GM10266 (cell line): Measurements from ENCODE around the gene MRGPRD.

Experiments used
- DNase-seq: peaks from one replicate; pipeline ENCODE4 v3.0.0; 2012; ENCODE audit errors: extremely low spot score
- TF ChIP-seq, protein P1 (sequence below): IDR thresholded peaks from 2 replicates; pipeline ENCODE4 v1.5.1; 2012; ENCODE audit warnings: mild to moderate bottlenecking, low read depth; ENCODE audit not compliant: control insufficient read depth, insufficient read depth; ENCODE audit errors: missing control alignments

Gene MRGPRD

DNA sequence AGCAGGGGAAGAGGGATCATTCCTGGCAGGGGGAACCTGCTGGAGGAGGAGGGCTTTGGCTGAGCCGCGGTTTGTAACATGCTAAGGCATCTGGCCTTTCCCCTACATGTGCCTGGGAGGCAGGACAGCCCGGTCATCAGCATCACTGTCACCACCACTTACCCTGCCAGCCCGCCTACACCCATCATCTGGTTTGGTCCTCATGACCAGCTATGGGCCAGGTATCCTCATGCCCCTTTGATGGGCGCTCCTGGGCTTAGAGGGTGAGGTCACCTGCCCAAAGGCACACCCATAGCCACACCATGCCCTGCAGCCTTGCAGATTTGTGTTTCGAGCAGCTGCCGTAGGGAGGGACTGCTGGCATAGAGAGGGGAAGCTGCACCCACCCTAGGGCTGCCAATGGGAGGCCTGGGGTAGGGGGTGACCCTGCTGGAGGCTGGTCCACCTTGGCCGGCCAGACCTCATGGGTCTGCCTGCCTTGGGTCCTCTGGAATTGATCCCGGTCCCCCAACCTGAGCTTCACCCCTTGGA, 29.6 kb upstream of the MRGPRD start:
- DNase-seq, result no peak
- TF ChIP-seq, protein P1, sequence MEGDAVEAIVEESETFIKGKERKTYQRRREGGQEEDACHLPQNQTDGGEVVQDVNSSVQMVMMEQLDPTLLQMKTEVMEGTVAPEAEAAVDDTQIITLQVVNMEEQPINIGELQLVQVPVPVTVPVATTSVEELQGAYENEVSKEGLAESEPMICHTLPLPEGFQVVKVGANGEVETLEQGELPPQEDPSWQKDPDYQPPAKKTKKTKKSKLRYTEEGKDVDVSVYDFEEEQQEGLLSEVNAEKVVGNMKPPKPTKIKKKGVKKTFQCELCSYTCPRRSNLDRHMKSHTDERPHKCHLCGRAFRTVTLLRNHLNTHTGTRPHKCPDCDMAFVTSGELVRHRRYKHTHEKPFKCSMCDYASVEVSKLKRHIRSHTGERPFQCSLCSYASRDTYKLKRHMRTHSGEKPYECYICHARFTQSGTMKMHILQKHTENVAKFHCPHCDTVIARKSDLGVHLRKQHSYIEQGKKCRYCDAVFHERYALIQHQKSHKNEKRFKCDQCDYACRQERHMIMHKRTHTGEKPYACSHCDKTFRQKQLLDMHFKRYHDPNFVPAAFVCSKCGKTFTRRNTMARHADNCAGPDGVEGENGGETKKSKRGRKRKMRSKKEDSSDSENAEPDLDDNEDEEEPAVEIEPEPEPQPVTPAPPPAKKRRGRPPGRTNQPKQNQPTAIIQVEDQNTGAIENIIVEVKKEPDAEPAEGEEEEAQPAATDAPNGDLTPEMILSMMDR, result no peak

DNA sequence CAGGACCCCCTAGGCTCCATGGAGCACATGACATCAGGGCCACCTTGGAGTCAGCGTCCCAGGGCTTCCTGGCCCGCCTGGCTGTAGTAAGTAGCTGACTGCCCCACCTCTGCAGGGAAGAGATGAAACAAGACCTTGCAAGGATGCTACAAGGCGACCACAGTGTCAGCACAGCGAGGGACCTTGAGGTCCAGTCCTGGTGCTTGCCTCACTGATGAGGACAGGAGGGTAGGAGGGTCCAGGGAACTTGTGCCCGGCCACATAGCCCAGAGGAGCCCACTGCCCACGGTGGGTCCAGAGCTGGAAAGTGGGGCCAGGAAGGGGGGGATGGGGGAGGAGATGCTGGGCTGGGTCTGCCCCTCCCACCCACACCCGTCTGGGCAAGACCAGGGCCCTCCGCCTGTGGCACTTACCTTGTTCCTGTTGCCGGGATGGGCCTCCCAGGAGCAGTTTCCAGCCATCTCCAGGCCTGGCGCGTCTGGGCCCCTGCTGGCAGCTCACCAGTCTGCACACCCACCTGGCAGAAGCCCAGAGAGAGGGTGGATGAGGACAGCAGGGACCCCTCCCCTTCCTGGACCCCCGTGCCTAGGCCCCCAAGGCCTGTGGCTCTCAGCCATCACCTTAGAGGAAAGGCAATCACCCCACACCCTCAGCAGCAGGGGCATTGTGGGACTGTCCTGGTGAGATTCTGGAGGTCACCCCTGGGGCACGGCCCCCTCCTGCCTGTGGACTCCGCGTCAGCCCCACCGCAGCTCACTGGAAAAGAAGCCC, 28.8 kb upstream of the MRGPRD start:
- no peak for DNase-seq
- TF ChIP-seq, protein P1, result no peak

DNA sequence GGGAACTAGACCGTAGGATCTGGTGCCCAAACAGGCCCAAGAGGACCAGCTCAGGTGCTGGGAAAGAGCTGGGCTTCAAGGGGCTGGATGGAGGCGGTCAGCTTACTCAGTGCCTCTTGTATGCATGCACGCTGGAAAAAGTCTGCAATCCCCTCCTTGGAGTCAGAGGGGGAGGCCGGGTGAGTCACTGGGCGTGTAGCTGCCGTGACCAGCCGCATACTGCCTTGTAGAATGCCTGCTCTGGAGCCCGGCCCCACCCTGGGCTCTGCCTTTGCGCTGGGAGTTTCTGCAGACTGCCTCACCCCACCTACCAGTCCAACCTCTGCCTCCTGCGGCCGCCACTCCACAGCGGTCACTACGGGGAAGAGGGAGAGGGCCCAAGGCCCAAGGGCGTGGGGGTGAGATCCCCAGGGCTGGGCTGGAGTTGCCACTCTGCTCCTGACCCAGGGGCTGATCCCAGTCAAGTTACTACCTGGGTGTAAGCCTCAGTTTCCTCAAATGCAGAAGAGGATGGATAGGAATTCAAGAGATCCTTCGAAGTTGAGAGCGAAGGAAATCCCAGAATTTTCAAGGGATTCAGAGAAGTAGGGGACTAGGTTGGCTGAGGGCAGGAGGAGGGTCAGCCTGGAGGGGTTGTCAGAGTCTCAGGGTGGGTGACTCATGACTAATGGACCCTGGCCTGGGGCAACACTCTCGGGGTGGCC, 28.1 kb upstream of the MRGPRD start:
- no peak for DNase-seq
- TF ChIP-seq, protein P1, result no peak

DNA sequence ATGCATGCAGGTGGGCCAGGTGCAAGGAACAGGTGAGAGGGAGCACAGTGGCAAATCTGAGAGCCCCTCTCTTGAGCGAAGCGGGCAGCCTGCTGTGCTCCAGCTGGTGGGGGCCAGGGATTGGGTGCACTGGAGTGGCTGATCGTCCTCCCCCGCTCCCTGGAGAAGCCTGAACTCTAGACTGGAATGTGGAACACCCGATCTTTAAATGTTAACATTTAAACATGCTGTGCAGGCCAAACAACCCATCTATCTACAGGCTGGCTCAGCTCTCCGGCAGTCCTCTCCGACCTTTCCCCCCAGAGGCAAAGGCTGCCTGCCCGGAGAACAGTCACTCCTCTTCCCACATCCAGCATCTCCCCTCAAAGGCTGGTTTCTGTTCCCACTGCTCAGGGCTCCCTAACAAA, 27.2 kb upstream of the MRGPRD start:
- no peak for DNase-seq
- TF ChIP-seq, protein P1, result no peak

DNA sequence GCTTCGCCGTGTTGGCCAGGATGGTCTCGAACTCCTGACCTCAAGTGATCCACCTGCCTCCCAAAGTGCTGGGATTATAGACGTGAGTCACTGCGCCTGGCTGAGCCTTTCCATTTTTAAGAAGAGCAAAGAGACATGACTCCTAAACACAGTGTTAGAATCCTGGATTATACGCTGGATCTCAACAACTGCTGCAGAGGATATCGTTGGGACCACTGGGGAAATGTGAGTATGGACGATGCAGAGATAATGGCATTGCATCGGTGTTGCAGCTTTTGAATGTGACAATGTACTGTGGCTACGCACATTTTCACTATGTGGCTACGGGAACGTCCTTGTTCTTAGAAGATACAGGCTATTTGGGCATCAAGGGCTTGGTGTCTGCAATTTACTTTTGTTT, 26.0 kb upstream of the MRGPRD start:
- TF ChIP-seq, protein P1, result no peak
- DNase-seq, result no peak

DNA sequence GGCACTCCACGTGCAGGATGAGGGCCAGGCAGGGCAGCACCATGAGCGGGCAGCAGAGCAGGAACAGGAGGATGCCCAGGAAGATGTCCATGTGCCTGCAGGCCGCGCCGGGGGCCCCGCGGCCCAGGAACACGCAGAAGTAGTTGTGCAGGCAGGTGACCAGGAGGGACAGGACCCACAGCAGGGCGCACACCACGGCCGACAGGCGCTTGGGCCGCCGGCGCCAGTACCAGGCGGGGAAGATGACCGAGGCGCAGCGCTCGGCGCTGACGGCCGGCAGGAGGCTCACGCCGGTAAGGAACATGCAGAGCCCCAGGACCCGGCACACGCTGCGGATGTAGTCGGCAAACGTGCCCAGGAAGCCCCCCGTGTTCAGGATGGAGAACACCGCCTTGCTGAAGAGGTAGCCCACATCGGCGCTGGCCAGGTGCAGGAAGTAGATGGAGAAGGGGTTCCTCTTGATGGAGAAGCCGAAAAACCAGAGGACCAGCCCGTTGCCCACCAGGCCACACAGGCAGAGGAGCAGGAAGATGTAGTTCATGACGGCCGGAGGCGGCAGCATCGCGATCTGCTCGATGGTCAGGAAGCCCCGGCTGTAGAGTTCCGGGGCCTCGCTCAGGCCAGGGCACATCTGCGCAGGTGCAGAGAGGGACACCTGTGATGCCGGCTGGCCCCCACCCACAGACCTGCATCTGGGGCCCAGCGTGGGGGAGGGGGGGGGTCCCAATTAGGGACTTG, 25.0 kb upstream of the MRGPRD start:
- TF ChIP-seq, protein P1, result no peak
- no peak for DNase-seq
